ENCODE data around the gene CTSS. TPM values are rescaled to one million over a fixed set of nuclear protein-coding genes. Genes with fewer than 3 reads are reported as not detected.
"Not testable (repeated sequence)": the region's sequence is repeated elsewhere in the genome, so short reads cannot be mapped to it uniquely, and the experiment has no call there.

The CTSS gene
- polyA plus RNA-seq, 6 donors from 2014 or later, result 483 to 722 (median 616) TPM

DNA sequence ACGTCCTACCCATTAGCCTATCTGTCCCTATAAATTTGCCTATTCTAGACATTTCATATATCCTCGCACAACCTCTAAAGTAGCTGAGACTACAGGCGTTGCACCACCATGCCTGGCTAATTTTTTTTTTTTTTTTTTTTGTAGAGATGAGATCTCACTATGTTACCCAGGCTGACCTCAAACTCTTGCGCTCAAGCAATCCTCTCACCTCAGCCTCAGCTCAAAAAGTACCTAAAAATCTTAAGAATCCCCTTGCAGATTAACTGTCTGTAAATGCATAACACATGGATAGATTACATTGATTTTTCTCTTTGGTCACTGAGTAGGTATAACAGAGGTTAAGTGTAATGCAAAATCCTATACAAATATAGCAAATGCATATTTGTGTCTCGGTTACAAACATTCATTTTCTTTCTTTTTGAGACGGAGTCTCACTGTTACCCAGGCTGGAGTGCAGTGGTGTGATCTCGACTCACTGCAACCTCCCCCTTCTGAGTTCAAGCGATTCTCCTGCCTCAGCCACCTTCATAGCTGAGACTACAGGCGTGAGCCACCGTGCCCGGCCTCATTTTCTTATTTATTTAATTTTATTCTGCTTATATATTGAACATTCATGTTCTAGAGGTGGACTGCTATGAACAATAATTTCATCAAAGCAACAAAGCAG, 47.2 kb downstream of the CTSS start:
- peak overlapping the region in 1 of 6 donors; percentile 57 for H3K27ac Mint-ChIP-seq
- no peaks in the 10 kb centered on the region for H3K4me1 Mint-ChIP-seq
- H3K9me3 Mint-ChIP-seq, result no peaks in the 10 kb centered on the region
- no peak overlapping the region for H3K4me3 Mint-ChIP-seq
- DNase-seq, result no peak
- H3K27me3 Mint-ChIP-seq, result no peaks in the 10 kb centered on the region
- H3K36me3 Mint-ChIP-seq, result no peaks in the 10 kb centered on the region
- ATAC-seq (ENCODE audit: low read depth in 2 of 2), result no peak

- H3K36me3 Mint-ChIP-seq; H3K4me1 Mint-ChIP-seq; H3K27me3 Mint-ChIP-seq; H3K9me3 Mint-ChIP-seq; DNase-seq; H3K27ac Mint-ChIP-seq; H3K4me3 Mint-ChIP-seq; ATAC-seq (ENCODE audit: low read depth in 2 of 2): not testable (repeated sequence)
Measured at GRCh38 chr1:150709031-150709430, 56.5 kb downstream of the CTSS start.

GRCh38 chr1:150708595-150708994, 57.0 kb downstream of the CTSS start:
- H3K4me1 Mint-ChIP-seq, result no peaks in the 10 kb centered on the region
- H3K4me3 Mint-ChIP-seq, result no peak overlapping the region
- DNase-seq (no peak), ATAC-seq (ENCODE audit: low read depth in 2 of 2) (no peak)
- no peaks in the 10 kb centered on the region for H3K27me3 Mint-ChIP-seq
- no peaks in the 10 kb centered on the region for H3K36me3 Mint-ChIP-seq
- H3K27ac Mint-ChIP-seq, result no peak overlapping the region
- no peaks in the 10 kb centered on the region for H3K9me3 Mint-ChIP-seq

DNA sequence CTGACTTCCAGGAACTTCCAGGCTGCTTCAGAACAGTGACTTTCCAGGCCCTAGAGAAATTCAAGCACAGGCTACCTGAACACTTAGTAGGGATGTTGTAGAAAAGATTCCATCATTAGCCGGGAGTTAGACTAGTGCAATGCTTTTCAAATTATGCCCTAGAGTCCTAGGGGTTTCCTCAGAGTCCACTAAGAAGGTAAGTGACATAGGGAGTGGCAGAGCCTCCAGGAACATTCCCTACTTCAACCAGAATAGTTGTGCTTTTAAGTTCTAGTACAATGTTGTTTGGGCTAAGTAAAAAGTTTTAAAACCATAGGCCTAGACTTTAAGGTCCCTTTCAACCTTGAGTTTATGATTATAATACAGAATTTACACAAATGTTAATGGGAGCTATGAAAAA, 59.5 kb downstream of the CTSS start:
- no peaks in the 10 kb centered on the region for H3K27me3 Mint-ChIP-seq
- no peak overlapping the region for H3K4me3 Mint-ChIP-seq
- DNase-seq (no peak), ATAC-seq (ENCODE audit: low read depth in 2 of 2) (no peak)
- no peak overlapping the region for H3K27ac Mint-ChIP-seq
- H3K9me3 Mint-ChIP-seq, result no peaks in the 10 kb centered on the region
- no peaks in the 10 kb centered on the region for H3K4me1 Mint-ChIP-seq
- H3K36me3 Mint-ChIP-seq, result no peaks in the 10 kb centered on the region

GRCh38 chr1:150703427-150703826, 62.2 kb downstream of the CTSS start:
- no peaks in the 10 kb centered on the region for H3K9me3 Mint-ChIP-seq
- no peak for ATAC-seq (ENCODE audit: low read depth in 2 of 2)
- H3K36me3 Mint-ChIP-seq, result no peaks in the 10 kb centered on the region
- no peak for DNase-seq
- H3K27ac Mint-ChIP-seq, result peak overlapping the region in 1 of 6 donors; percentile 10
- no peaks in the 10 kb centered on the region for H3K27me3 Mint-ChIP-seq
- H3K4me1 Mint-ChIP-seq, result no peaks in the 10 kb centered on the region
- no peak overlapping the region for H3K4me3 Mint-ChIP-seq

- H3K27ac Mint-ChIP-seq, result peak within 1 kb of the TSS; percentile 78 to 97 (median 92)
- DNase-seq (peak; percentile 91), ATAC-seq (ENCODE audit: low read depth in 2 of 2) (peak; percentile 98 to 99)
- H3K4me1 Mint-ChIP-seq, result peaks cover 13 to 24% (median 21%) of the 10 kb centered on the region in 3 donors
- no peaks in the 10 kb centered on the region for H3K27me3 Mint-ChIP-seq
- peak within 1 kb of the TSS; percentile 92 to 100 (median 98) for H3K4me3 Mint-ChIP-seq
- H3K36me3 Mint-ChIP-seq, result peaks cover 8% of the 10 kb centered on the region in 2 donors
- H3K9me3 Mint-ChIP-seq, result no peaks in the 10 kb centered on the region
Measured at GRCh38 chr1:150696995-150697927, 68.3 kb downstream of the CTSS start, which contains the start of gene GOLPH3L. Gene GOLPH3L (minus strand): TSS chr1:150697154. CDS start chr1:150694838, 2,316 bp downstream.

DNA sequence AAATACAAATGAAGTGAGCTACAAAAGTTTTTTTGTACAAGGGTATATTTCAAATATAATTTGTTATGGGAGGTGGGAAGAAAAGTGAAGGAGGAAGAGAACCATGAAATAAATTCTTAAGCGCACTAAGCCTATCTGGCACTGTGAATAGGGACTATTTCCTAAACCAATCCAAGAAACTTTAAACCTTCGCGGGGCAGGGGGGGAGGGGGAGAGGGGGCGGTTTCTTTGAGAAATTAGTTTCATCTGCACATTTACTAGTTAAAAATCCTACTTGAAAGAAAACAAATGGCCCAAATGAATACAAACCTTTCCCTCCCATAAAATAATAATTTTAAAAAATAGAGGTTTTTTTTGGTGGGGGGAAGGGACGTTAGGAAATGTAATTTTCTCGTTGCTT, 69.0 kb downstream of the CTSS start:
- Mint-ChIP-seq H3K4me3 (peak overlapping the region; percentile 92 to 100 (median 98)), H3K9me3 (no peaks in the 10 kb centered on the region), H3K36me3 (peaks cover 8% of the 10 kb centered on the region in 2 donors), H3K27ac (peak overlapping the region; percentile 78 to 97 (median 92)), H3K4me1 (peaks cover 13 to 24% (median 21%) of the 10 kb centered on the region in 3 donors), H3K27me3 (no peaks in the 10 kb centered on the region)
- DNase-seq (no peak), ATAC-seq (ENCODE audit: low read depth in 2 of 2) (no peak)

- H3K36me3 Mint-ChIP-seq, result peaks cover 8% of the 10 kb centered on the region in 2 donors
- ATAC-seq (ENCODE audit: low read depth in 2 of 2) (no peak), DNase-seq (no peak)
- H3K4me1 Mint-ChIP-seq, result peaks cover 13 to 24% (median 21%) of the 10 kb centered on the region in 3 donors
- peak overlapping the region; percentile 88 to 100 (median 97) for H3K4me3 Mint-ChIP-seq
- peak overlapping the region in 5 of 6 donors; percentile 34 to 86 (median 78) for H3K27ac Mint-ChIP-seq
- H3K9me3 Mint-ChIP-seq, result no peaks in the 10 kb centered on the region
- no peaks in the 10 kb centered on the region for H3K27me3 Mint-ChIP-seq
Measured at GRCh38 chr1:150696162-150696561, 69.4 kb downstream of the CTSS start.

DNA sequence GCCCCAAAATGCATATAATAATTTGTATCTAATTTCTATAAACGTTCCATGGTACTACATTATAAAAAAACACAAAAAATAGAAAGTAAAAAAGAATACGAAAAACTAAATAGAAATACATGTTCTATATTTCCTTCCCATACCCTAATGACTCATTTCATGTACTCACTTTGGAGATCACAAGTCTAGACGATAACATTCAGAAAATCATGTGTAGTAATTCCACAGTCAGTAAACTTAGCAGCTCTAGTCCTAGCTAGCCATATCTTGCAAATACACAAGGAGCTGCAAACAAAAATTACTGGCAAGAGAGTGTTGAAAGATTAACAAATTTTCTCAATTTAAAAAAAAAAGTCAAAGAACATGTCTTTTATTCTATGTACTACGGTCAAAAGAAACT, 70.0 kb downstream of the CTSS start:
- H3K4me3 Mint-ChIP-seq, result peak overlapping the region in 3 of 8 donors; percentile 5 to 25 (median 13)
- peaks cover 10 to 12% of the 10 kb centered on the region in 2 donors for H3K36me3 Mint-ChIP-seq
- DNase-seq, result no peak
- peaks cover 16 to 24% (median 23%) of the 10 kb centered on the region in 3 donors for H3K4me1 Mint-ChIP-seq
- H3K27me3 Mint-ChIP-seq, result no peaks in the 10 kb centered on the region
- no peak for ATAC-seq (ENCODE audit: low read depth in 2 of 2)
- H3K27ac Mint-ChIP-seq, result peak overlapping the region in 1 of 6 donors; percentile 78
- H3K9me3 Mint-ChIP-seq, result no peaks in the 10 kb centered on the region

- no peaks in the 10 kb centered on the region for H3K9me3 Mint-ChIP-seq
- H3K4me3 Mint-ChIP-seq, result no peak overlapping the region
- peak overlapping the region in 2 of 6 donors; percentile 20 to 21 for H3K27ac Mint-ChIP-seq
- H3K36me3 Mint-ChIP-seq, result peaks cover 13 to 23% of the 10 kb centered on the region in 2 donors
- peaks cover 22% of the 10 kb centered on the region in 3 donors for H3K4me1 Mint-ChIP-seq
- H3K27me3 Mint-ChIP-seq, result no peaks in the 10 kb centered on the region
- ATAC-seq (ENCODE audit: low read depth in 2 of 2) (no peak), DNase-seq (no peak)
Measured at GRCh38 chr1:150692720-150693119, 72.9 kb downstream of the CTSS start.

GRCh38 chr1:150688763-150689162, 76.8 kb downstream of the CTSS start:
- DNase-seq, result no peak

GRCh38 chr1:150686275-150686674, 79.3 kb downstream of the CTSS start:
- ATAC-seq (ENCODE audit: low read depth in 2 of 2), result no peak
- Mint-ChIP-seq H3K27ac (peak overlapping the region in 3 of 6 donors; percentile 12 to 82 (median 24)), H3K36me3 (peaks cover 5 to 15% of the 10 kb centered on the region in 2 donors), H3K4me1 (peaks cover 10 to 18% (median 12%) of the 10 kb centered on the region in 3 donors), H3K27me3 (no peaks in the 10 kb centered on the region), H3K9me3 (no peaks in the 10 kb centered on the region), H3K4me3 (no peak overlapping the region)
- DNase-seq, result no peak

More at GRCh38 chr1:150688763-150689162, 76.8 kb downstream of the CTSS start:
- Mint-ChIP-seq H3K27me3 (no peaks in the 10 kb centered on the region), H3K27ac (peak overlapping the region in 4 of 6 donors; percentile 8 to 83 (median 16)), H3K4me3 (no peak overlapping the region), H3K4me1 (peaks cover 7 to 16% (median 9%) of the 10 kb centered on the region in 3 donors), H3K9me3 (no peaks in the 10 kb centered on the region), H3K36me3 (peaks cover 13 to 15% of the 10 kb centered on the region in 2 donors)
- no peak for ATAC-seq (ENCODE audit: low read depth in 2 of 2)

DNA sequence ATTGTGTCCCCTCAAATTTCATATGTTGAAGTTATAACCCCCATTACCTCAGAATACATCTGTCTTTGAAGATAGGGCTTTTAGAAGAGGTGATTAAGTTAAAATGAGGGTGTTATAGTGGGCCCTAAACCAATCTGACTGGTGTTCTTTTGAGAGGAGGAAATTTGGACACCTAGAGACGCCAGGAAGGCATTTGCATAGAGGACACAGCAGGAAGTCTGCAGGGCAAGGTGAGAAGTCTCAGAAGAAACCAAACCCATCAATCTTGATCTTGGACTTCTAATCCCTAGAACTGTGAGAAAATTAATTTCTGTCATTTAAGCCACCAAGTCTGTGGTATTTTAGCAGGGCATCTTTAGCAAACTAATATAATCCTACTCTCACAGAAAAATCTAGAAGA, 81.7 kb downstream of the CTSS start:
- DNase-seq, result peak; percentile 7
- no peaks in the 10 kb centered on the region for H3K27me3 Mint-ChIP-seq
- H3K36me3 Mint-ChIP-seq, result peaks cover 0 to 6% of the 10 kb centered on the region in 2 donors
- H3K9me3 Mint-ChIP-seq, result no peaks in the 10 kb centered on the region
- H3K27ac Mint-ChIP-seq, result peak overlapping the region in 5 of 6 donors; percentile 5 to 92 (median 77)
- H3K4me1 Mint-ChIP-seq, result peaks cover 8 to 12% (median 11%) of the 10 kb centered on the region in 3 donors
- peak; percentile 39 to 80 for ATAC-seq (ENCODE audit: low read depth in 2 of 2)
- H3K4me3 Mint-ChIP-seq, result peak overlapping the region in 1 of 8 donors; percentile 15
